ENCODE results near the gene TREML2.

DNA sequence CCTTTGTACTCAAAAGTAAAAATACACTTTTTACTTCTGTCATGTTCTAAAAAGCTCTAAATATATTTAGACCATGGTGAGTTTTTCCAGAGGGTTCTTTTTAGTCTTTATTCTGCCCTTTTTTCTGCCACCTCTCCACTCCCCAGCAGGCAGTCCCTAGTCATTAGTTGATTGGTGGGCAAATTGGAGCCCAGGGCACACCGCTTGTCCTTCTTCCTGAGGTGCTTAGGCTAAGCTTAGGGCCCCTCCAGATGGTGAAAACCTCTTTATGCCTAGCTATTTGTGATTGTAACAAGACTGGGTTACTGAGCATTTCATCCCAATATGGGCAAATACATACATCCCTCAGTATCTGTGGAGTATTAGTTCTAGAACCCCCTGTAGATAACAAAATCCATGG, 53.0 kb downstream of the TREML2 start:
- no peak for TF ChIP-seq TAF1 (IDR thresholded peaks at IDR 0.05; ENCODE audit: low read depth, low read length)
- TF ChIP-seq POLR2AphosphoS5 (IDR thresholded peaks at IDR 0.05; ENCODE audit: low read depth, low read length) = no peak
- TF ChIP-seq POLR2A (IDR thresholded peaks at IDR 0.05; ENCODE audit: low read depth, low read length) = no peak
- no peak for TF ChIP-seq SPI1 (IDR thresholded peaks at IDR 0.05; ENCODE audit: low read depth, low read length)

Data from GM12891 (cell line).